NCI-H82 treated with DMSO at 0.1 percent for 48 hours (cell line): Measurements from ENCODE around the gene SGMS2.
"Not testable (repeated sequence)": the region's sequence is repeated elsewhere in the genome, so short reads cannot be mapped to it uniquely, and the experiment has no call there.

Source experiments
- DNase-seq: peaks from one replicate; lab custom pipeline; 2025; ENCODE audit not compliant: unreplicated experiment; lab: John Stamatoyannopoulos, UW

Gene SGMS2

DNA sequence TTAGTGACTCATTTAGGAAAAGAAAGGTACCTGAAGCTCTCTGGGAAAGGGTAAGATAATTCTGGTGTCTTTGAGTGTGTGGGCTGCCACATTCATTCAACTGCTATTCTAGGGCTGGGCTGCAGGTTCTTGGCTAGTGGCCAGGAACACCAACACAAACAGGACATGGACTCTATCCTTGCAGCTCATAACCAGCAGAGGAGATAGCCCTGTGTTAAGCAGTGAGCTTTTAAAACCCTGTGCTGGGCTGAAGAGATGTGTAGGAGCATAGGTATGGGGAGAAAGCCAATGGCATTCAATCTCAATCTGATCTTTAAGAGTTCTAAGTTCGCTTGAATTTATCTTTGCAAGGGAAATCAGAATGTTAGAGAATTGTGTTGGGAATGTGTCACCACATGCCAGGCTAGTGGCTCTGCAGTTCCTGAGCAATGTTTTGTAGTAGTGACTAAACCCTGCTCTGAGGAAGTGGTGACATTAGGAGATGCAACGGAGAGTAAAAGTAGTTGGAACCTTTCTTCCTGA is 39.2 kb downstream of the SGMS2 start:
- no peak for DNase-seq

DNA sequence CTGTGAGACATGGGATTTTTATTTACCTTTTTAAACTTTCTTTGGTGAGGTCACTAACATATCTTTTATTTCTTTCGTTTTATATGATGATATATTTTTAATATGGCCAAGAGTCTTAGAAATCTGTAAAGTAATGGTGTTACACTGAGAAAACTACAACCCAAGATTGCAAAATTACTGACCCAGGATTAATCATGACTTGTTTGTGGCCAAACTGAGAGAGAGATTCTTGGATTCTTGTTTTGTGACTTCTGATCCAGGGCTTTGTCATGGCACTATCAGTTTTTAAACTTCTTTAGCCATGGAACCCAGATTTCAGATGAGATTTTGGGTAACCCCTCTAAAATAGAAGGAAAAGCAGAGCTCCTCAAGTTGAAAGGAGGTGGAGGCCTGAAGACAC is 42.0 kb downstream of the SGMS2 start:
- no peak for DNase-seq

DNA sequence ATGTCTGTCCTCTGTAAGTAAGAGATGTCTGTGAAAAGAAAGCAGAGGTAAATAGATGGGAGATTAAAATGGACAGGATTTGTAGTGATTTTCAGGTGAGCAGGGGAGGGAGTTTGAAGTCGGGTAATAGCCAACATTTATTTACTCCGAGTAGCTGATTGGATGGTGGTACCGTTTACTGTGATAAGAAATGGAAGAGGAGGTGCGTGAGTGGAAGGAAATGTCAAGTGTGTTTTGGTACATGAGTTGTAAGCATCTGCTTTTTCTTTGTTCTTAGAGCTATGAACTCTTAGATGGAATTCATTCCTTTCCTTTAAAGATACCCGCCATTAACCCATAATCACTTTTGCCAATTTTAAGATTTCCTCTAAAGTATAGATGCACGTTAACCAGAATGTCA is 45.5 kb downstream of the SGMS2 start:
- DNase-seq: no peak

DNA sequence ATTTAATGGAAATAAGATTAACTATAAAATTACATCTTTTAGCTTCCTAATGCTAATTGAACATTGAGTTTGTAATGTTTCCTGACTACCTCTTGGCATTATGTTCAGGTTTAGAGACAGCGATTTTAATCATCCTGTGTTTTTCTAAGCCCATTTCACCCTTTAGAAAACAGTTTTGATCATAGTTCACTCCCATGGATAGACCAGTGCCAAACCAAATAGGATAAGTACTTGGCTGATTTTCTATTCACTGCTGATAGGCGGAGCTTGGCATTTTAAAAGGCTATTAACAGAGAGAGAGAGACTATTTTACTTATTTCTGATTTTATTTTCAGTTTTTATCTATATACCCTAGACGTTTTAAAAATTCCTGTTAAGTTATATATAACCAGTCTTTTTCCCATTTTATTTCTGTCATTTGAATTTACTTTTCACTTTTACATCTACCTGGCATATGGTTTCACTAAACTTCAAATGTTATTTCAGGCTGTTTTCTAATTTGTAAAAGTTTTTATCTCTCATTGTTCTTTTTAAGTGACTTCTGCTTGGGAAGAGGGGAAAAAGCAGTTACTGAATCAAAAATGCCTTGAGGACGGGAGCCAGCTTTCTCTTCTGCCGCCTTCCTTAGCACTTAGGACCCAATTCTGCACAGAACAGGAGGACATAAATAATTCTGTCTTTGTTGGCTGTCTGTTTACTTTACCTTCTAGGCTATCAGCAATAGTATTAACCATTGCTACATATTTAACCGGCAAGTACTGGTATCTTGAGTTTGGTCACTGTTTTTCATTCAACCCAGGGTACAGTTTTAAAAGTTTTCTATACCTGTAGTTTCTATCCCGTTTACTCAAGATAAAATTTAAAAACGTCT is 46.4 kb downstream of the SGMS2 start:
- no peak for DNase-seq

DNA sequence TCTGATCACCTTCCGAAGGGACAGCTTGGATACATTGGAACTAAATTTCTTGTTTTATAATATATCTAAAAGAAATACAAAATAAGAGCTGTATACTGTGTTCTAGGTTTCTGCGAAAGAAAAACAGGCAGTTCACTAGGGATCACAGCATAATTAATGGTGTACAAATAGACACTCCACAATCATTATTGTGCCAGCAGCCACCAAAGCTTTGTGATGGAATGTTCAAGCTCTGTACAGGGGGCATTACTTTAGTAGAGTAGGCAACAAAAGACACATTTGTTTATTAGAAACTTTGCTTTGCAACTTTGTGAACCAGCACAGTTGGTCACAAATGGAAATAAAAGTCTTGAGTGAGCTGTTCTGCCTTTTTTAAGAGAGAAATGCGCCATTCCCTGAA is 49.3 kb downstream of the SGMS2 start:
- no peak for DNase-seq

DNA sequence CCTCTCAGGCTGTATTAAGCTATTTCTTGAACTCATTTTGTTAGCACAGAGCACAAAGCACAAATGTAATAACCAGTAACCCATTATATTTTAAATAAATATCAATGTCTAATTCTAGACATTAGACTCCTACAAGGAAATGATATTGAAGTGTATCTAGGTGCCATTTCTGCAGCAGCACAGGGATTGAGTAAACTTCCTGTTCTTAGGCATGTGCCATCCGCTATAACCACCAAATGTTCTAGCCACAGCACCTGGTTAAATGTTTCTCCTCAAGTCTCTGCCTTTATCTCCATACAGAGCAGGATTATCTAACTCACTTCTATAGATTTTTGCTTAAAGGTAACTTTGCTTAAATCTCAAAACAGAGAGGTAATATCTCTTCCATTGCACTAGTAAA is 51.4 kb downstream of the SGMS2 start:
- DNase-seq: no peak

DNA sequence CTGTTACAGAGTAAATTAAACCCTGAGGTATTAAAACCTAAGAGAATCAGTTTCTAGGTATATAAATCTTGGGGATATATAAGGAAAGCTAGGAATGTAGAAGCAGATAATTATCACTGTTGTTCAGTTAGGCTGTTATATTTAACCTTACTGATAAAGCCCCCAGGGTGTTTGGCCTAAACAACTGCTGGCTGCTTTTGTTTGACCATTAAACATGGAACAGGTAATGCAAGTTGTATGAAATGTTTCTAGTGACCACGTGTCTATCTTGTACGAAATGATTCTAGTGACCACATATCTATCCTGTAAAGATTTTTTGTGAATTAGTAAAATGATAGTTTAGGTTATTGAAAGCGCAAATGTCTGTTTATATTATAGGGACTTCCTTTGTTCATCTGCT is 52.6 kb downstream of the SGMS2 start:
- DNase-seq: no peak

DNA sequence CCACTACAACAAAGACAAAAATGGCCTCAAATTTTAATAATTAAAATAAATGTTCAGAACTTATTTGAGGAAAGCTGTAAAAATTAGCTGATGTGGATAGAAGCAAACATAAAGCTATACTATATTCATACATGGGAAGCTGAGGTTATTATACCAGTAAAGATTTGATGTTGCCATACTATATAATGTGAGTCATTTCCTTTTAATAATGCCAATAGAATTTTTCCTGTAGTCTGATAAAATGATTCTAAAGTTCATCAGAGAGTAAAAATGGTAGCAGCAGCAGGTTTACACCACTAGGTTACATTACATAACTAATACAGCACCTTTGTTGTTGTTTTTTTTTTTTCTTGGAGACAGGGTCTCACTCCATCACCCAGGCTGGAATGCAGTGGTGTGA is 61.1 kb downstream of the SGMS2 start:
- DNase-seq: no peak

DNA sequence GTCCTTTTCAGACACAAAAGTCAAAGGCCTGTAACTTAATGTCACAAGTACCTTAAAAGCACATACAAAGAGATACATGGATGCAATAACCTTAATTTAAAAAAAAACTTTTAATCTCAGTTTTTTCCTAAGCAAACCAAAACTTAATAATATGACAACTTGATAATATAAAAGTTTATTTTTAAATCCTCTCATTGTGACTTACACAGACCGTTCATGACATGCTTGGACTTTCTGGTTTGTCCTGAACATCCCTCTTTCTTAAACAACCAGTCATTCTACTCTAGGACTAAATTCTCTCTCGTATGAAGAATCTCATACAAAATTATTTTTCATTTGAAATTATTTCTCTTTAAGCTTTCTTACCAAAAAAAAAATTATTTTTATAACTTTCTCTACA is 63.5 kb downstream of the SGMS2 start:
- no peak for DNase-seq

DNA sequence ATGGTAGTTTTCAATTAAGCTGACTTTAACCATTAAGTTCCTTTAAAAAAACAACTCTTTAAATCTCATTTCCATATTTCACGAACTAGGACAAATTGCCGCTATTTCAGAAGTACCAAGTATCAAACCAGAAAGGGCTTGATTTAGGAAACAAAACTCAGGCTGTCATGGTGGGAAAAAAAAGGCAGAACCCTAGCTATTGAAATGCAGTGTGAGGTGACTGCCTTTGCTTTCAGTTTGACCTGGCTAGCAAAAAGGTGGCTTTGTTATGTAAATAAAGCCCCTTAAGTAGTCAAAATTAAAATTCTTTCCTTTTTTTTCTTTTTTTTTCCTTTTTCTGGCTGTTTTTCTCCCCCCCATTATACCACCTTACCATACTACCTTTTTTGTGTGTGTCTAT is 66.0 kb downstream of the SGMS2 start:
- DNase-seq: no peak

DNA sequence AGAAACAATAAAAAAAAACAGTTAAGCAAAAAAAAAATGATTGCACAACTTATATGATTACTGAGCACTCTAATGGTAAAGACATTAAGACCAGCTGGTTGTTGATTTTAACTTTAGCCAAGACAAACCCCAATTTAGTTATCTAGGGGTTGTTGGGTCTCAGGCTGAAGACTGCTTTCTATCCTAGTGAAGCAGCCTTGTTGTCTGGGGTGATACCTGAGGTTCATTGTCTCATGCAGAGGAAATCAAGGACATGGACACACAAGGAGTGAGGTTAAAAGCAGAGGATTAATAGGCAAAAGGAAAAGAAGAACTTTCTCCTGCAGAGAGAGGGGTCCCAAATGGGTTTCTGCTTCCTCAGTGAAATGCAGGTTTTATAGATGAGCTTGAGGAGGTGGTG is 66.6 kb downstream of the SGMS2 start:
- DNase-seq: no peak

DNA sequence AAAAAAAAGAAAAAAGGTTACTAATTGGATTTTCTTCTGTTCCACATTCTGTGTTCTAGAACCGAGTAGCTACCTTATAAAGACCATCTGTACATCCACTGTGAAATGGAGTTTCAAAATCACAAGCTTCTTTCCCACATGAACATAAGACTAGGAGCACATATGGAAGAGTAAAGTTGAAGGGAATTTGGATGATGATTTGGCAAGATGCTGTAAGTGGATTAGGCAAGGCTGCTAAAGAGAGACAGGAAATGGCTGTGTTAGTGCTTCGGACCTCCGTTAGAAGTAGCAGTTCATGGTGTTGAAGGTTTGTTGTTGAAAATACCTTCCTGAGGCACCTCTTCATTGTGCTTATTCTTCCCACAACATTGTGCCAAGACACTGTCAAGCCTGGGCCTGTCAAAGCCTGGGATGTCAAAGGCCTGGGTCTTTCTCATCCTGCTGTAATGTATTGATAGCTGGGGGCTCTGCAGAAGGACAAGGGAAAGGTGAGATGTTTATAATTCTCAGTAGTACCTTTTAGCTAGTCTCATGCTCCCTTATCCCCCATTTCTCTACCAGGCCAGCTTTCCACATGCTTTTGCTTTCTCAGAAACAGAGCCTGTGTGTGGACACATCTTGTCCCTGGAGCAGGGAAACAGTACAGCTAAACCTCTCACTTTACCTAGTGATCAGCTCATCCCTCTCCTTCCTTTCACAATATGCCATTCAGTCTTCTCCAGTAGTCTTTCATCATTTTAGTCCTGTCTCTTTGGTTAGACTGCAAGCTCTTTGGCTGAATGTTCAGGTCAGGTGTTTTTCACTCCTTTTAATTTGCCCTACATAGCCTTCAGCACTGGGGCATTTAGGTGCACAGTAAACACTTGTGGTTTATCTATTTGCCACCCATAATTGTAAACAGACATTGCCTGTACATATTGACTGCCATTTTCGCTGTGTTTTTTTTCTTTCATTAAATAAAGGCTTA is 68.7 kb downstream of the SGMS2 start:
- no peak for DNase-seq

DNA sequence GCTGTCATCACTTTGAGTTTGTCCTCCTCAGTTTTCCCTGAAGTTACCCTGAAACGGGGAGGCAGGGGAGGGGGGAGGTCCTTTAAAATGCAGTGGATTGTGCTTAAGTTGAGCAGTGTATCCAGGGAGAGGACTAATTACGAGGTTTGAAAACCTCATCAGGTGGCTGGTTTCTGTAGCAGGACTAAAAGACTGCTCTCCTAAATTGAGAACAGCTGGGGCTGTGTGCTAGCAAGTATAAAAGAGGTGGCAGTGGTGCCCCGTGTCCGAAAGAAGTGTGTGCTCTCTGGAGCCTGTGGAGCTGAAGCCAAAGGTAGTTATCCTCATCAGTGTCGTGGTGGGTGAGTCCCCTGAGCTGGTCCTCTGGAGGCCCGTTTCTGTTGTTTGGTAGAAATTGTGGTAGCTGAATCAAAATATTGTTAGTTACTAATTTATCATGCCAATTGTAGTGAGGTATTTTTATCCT is 69.4 kb downstream of the SGMS2 start:
- no peak for DNase-seq

DNA sequence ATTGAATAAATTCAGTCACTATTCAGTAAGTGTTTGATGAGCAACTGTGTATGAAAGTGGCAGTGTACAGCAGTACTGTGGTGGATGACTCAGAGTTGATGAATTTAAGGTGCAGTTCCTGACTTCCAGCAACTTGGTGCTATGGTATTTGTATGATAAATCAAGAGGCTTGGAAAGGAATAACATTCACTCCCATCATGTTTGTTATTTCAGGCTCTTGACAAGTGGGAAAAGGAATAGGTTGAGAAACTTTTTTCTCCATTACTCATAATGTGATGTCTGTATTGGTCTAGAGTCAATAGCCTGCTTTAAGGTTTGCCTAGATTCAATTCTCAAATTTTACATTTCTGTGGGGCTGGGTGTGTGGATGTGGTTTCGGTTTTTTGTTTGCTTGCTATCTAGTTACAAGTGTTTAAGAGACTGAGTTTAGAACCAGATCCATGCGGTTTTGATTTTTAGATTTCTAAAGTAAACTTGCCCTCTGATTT is 71.5 kb downstream of the SGMS2 start:
- DNase-seq: no peak

DNA sequence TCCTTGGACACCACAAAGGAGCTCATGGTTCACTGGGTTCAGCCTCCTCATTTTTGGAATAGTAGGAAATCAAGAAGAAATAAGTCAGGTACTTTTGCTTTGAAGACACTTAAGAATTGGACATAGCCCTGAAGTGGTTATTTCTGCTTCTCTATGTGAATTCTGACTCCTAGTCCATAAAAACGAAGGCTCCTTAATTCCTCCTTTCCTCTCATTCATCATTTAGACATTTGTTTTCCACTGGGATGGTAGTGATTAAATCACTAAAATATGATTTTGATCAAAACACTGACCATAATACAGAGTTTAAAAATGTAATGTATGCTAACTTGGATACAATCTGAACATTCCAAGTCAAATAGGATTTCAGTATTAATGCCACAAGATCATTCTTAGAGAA is 71.9 kb downstream of the SGMS2 start:
- DNase-seq: no peak

DNA sequence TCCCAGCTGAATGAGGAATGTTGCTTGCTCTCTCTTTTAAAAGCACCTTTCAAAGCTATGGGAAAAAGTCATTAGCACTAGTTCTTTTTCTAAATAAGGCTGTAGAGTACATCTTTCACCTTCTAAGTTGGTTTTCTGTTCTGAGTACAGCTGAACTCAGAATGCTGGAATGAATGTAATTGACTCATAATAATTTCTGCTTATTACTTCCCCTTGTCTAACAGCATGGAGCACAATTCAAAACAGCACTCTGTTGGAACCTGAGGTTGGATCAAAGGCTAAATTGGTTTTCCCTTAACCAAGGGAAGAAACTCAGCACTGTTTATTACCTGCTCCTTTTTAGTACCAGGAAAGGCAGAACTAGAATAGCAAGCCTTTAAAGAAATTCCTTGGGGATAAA is 73.1 kb downstream of the SGMS2 start:
- no peak for DNase-seq

DNA sequence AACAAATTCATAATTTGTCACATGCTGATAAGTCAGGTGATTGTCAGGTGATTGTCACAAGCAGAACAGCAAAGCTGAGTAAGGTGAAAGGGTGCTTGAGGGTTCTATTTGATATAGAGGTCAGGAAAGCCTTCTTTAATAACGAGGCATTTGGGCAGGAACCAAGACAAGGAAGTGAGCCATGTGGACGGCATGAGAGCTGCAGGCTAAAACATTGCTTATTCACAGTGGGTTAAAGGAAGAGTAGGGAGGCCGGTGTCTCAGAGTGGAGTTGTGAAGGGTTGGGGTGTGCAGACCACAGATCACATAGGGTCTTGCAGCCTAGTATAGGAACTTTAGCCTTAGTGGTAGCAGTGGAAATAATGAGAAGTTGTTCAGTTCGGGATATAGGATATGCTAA is 75.3 kb downstream of the SGMS2 start:
- DNase-seq: no peak

DNA sequence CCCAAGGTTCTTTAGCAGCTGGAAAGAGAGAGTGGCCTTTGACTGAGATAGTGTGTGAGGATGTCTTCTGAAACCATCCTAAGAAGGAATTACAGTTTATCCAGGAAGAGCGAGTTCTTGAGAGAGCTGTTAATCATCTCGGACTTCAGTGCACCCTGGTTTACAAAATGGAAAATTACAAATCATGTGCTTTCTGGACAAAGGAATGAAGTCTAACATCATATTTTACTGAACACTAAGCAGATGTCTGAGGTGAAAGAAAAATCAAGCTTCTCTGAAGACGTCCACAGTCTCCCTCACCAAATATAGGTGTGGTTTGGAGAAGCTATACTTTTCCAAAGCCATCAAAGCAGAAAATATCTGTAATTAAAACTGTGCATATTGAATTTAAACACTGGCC is 75.8 kb downstream of the SGMS2 start:
- no peak for DNase-seq

DNA sequence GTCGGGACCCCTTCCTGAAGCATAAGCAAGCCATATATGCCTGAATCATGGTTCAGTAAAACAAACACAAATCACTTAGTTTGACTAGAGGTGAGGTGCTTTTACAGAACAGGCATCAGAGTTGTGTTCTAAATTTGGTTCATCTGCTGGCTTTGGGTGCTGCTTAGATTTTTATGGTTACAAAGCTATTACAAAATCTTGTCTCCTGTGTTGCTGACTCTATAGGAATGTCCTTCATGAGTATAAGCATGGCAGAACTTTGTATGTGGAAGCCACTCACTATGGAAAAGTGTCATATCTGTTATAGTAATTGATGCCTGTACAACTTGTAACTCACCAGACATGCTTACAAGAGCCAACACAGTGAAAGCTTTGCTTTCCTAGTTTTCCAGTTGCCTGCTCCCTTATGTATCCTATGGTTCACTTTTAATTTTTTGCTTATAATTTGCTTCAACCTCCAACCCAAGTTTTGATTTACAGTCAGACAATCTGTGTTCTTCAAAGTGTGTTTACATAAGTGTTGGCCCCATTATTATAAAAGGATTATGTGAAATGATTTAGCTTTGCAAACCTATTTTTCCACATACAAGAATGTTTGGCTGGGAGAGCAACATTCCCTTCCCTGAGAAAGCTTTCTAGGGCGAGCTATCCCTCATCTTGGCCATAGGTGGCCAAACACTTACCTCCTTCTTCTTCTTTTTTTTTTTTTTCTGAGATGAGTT is 76.6 kb downstream of the SGMS2 start:
- DNase-seq: no peak

DNA sequence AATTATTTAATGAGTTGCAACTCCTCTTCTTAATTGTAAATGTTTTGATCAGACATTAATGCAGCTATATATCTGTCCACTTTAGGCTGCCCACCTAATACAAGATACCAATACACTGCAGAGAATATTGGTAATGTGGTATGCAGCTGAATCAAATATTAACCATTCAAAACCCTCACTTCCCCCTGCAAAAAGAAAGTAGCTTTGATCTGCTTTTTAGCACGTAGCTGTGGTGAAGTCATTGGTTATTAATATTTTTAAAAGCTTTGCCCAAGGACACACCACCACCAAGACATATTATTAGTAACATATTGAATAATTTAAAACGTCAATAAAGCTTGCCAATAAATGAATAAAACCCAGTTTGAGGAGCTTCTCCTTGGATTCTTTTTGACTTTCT is 78.0 kb downstream of the SGMS2 start:
- DNase-seq: no peak

DNA sequence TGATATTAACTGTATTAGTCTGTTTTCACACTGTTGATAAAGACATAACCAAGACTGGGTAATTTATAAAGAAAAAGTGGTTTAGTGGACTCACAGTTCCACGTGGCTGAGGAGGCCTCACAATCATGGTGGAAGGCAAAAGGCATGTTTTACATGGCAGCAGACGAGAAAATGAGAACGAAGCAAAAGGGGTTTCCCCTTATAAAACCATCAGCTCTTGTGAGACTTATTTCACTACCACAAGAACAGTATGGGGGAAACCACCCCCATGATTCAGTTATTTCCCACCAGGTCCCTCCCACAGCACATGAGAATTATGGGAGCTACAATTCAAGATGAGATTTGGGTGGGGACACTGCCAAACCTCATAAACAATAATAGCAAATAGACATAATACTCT is 80.3 kb downstream of the SGMS2 start:
- DNase-seq: not testable (repeated sequence)
